ENCODE data around the gene STARD13.

The STARD13 gene

DNA sequence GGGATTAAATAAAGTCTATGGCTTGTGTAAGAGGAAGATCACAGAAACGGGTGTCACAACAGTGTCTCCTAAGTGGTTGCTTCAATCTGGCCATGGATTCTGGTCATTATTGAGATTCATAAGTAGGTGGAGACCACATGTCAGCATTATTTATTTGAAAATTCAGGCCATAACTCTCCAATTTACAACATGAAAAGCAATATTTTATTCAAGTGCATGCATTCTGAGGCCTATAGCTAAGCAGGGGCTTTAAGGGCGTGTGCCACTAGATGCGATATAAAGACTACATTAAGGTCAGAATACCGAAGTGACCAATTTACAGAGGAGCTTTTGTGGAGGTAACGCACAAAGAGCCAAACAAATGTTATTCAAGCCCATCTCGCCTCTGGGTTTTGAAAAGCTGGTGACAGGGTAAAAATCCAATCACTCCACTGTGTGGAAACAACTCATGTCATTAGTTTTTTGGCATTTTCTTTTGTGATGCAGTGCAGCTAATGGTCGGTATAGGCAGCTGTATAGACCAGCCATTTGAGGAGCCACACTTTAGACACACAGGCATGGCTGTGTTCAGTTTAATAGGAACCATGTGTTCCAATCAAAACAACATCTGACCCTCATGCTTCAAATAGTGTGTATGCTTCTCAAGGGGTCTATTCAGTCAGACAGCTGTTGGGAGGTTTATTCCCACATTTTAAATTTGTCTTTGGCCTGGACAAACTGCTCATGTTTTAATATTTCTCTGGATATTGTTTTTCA lies 145.6 kb downstream of the STARD13 start:
- no peak overlapping the region for H3K4me3 ChIP-seq (replicated peaks; ENCODE audit: low read depth, low read length)
- TF ChIP-seq, protein P1, sequence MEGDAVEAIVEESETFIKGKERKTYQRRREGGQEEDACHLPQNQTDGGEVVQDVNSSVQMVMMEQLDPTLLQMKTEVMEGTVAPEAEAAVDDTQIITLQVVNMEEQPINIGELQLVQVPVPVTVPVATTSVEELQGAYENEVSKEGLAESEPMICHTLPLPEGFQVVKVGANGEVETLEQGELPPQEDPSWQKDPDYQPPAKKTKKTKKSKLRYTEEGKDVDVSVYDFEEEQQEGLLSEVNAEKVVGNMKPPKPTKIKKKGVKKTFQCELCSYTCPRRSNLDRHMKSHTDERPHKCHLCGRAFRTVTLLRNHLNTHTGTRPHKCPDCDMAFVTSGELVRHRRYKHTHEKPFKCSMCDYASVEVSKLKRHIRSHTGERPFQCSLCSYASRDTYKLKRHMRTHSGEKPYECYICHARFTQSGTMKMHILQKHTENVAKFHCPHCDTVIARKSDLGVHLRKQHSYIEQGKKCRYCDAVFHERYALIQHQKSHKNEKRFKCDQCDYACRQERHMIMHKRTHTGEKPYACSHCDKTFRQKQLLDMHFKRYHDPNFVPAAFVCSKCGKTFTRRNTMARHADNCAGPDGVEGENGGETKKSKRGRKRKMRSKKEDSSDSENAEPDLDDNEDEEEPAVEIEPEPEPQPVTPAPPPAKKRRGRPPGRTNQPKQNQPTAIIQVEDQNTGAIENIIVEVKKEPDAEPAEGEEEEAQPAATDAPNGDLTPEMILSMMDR (IDR thresholded peaks at IDR 0.05; ENCODE audit: low read length, missing control alignments): no peak
- DNase-seq (ENCODE audit: low read depth): no peak

DNA sequence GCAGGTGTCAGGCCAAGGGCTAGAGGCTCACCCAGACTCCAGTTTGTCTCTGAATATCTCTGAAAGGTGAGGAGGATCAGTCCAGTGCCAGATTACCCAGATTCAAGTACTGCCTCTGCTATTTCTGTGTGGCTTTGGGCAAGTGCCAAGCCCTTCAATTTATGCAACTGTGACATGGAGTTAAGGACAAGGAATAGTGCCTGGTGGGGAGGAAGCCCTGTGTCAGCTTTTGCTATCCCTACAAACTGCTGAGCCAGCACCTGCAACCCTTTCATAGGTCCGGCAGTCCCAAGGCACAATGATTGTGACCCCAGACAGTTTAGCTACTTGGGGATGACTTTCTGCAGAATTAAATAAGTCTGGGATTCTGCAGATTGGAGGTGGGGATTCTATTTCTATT lies 146.4 kb downstream of the STARD13 start:
- no peak overlapping the region for H3K4me3 ChIP-seq (replicated peaks; ENCODE audit: low read depth, low read length)
- no peak for DNase-seq (ENCODE audit: low read depth)
- TF ChIP-seq, protein P1 (IDR thresholded peaks at IDR 0.05; ENCODE audit: low read length, missing control alignments): no peak

DNA sequence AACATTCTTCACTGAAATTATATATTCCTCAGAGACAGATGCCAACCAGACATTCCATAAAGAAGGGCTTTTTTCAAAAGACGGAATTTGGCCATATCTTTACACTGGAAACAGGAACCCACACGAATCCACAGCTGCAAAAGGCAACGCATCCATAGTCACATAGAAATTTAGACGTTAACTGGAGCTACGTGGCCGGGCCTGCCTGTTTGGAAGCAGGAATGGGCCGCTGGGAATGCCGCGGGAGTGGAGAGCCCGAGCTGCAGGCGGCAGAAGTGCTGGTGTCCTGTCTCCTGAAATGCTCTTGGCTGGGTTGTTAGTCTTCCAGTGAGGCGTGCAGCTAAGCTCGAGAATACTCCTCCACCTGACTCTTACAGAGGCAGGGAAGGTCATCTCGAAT lies 147.1 kb downstream of the STARD13 start:
- DNase-seq (ENCODE audit: low read depth): no peak
- no peak overlapping the region for H3K4me3 ChIP-seq (replicated peaks; ENCODE audit: low read depth, low read length)
- TF ChIP-seq, protein P1 (IDR thresholded peaks at IDR 0.05; ENCODE audit: low read length, missing control alignments): no peak

DNA sequence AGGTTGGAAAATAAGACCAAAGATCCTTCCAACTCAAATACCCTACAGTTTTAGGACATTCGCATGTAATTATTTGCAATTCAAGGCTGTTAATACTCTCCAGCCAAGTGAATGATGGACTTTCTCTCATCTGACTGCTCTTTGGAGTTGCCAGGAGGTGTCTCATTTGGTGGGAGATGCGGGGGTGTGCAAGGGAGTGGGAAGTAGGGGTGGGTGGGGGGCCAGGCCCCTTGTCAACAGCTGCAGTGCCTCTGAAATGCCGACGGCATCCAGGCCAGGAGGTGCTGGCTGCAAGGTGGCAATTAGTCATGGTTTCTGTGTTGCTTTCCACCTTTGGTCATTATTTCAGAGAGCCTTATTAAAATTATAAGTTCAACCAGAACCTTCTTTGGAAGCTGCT lies 147.8 kb downstream of the STARD13 start:
- H3K4me3 ChIP-seq (replicated peaks; ENCODE audit: low read depth, low read length): no peak overlapping the region
- TF ChIP-seq, protein P1 (IDR thresholded peaks at IDR 0.05; ENCODE audit: low read length, missing control alignments): no peak
- DNase-seq (ENCODE audit: low read depth): no peak

DNA sequence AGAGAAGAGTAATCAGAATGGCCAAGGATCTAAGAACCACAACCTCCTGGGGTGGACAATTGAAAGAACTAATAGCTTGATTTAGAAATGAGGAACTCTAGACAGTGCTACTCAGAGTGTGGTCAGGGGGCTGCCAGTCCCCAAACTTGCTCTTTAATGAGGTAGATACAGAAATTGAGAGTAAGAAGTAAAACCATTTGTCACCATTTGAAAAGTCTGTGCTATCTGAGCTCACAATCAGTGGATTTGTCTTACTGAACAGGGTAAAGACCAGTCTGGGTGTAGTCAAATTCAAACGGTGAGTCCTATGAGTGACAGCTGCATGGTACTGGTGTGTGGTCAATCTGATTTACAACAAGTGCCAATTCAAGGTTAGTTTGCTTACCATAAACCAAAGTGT lies 150.5 kb downstream of the STARD13 start:
- TF ChIP-seq, protein P1 (IDR thresholded peaks at IDR 0.05; ENCODE audit: low read length, missing control alignments): no peak
- H3K4me3 ChIP-seq (replicated peaks; ENCODE audit: low read depth, low read length): no peak overlapping the region
- no peak for DNase-seq (ENCODE audit: low read depth)

DNA sequence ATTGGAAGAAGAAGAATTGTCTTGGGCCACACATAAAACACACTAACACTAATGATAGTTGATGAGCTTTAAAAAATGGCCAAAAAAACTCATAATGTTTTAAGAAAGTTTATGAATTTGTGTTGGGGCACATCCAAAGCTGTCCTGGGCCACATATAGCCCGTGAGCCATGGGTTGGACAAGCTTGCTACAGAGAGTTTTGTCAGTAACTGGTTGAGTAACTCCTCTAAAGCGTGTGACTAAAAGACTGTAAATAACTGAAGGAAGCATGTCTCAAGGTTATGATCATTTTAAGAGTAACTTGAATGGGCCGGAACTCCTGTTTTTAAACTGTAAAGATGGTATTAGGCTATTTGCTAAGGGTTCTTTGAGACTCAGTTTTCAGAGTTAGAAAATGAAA lies 151.3 kb downstream of the STARD13 start:
- TF ChIP-seq, protein P1 (IDR thresholded peaks at IDR 0.05; ENCODE audit: low read length, missing control alignments): no peak
- no peak for DNase-seq (ENCODE audit: low read depth)
- H3K4me3 ChIP-seq (replicated peaks; ENCODE audit: low read depth, low read length): no peak overlapping the region

All from fibroblast of pulmonary artery (primary cell).